MCF 10A (cell line): ENCODE data around the gene SHANK3. TPM values are rescaled to one million over a fixed set of nuclear protein-coding genes. Genes with fewer than 3 reads are reported as not detected.

Experiments
- BruUV-seq: library from RNA; stranded (reverse); fragments of 400-500 nt; replicated peaks from 2 replicates; lab custom pipeline; 2021; lab: Mats Ljungman, UMichigan
- CTCF ChIA-PET: fragments of 300-600 bp; sonication (Branson Sonifier 250); formaldehyde crosslinking; extraction: SDS; loops from one replicate; lab custom pipeline; 2021; ENCODE audit warnings: antibody characterized with exemption, inconsistent platforms; lab: Yijun Ruan, JAX
- POLR2A ChIA-PET: fragments of 300-600, 350-650 bp; sonication (Branson Sonifier 250); formaldehyde crosslinking; extraction: SDS; loops from one replicate; lab custom pipeline; 2020; ENCODE audit warnings: antibody characterized with exemption, inconsistent platforms; lab: Yijun Ruan, JAX
- DNase-seq: peaks from one replicate; pipeline ENCODE4 v3.0.0-alpha.2; 2018; ENCODE audit not compliant: unreplicated experiment
- H3K27ac Mint-ChIP-seq: one replicate; pipeline ENCODE4 v1.8.0; 2022; ENCODE audit warnings: mild to moderate bottlenecking, low read depth, mixed read lengths; ENCODE audit not compliant: unreplicated experiment
- H3K27me3 Mint-ChIP-seq: one replicate; pipeline ENCODE4 v1.8.0; 2022; ENCODE audit warnings: mixed read lengths; ENCODE audit not compliant: insufficient read depth, unreplicated experiment
- H3K36me3 Mint-ChIP-seq: one replicate; pipeline ENCODE4 v1.8.0; 2022; ENCODE audit warnings: mild to moderate bottlenecking, moderate library complexity, mixed read lengths; ENCODE audit not compliant: insufficient read depth, unreplicated experiment
- H3K4me1 Mint-ChIP-seq: one replicate; pipeline ENCODE4 v1.8.0; 2022; ENCODE audit warnings: mixed read lengths; ENCODE audit not compliant: insufficient read depth, unreplicated experiment
- H3K4me3 Mint-ChIP-seq: one replicate; pipeline ENCODE4 v1.8.0; 2022; ENCODE audit warnings: mild to moderate bottlenecking, moderate library complexity, mixed read lengths; ENCODE audit not compliant: unreplicated experiment
- H3K9me3 Mint-ChIP-seq: one replicate; pipeline ENCODE4 v1.8.0; 2022; ENCODE audit warnings: mixed read lengths; ENCODE audit not compliant: unreplicated experiment
- intact Hi-C: fragments of 100-400 bp; cut with micrococcal nuclease; formaldehyde crosslinking; loops from 2 replicates; pipeline ENCODE4 v1.14.1; 2022
- total RNA-seq: library from RNA; stranded (reverse); gene quantifications from 2 replicates; pipeline ENCODE4 v1.2.3, GENCODE V29; 2022
- TF ChIP-seq, protein P1 (sequence below): fragments of 200-600 bp; IDR thresholded peaks from one replicate; pipeline ENCODE4 v1.8.0; 2022; ENCODE audit warnings: antibody characterized with exemption, mild to moderate bottlenecking; ENCODE audit not compliant: unreplicated experiment

Gene SHANK3
- total RNA-seq, 1 experiment from 2014 or later, result 1.2 TPM

DNA sequence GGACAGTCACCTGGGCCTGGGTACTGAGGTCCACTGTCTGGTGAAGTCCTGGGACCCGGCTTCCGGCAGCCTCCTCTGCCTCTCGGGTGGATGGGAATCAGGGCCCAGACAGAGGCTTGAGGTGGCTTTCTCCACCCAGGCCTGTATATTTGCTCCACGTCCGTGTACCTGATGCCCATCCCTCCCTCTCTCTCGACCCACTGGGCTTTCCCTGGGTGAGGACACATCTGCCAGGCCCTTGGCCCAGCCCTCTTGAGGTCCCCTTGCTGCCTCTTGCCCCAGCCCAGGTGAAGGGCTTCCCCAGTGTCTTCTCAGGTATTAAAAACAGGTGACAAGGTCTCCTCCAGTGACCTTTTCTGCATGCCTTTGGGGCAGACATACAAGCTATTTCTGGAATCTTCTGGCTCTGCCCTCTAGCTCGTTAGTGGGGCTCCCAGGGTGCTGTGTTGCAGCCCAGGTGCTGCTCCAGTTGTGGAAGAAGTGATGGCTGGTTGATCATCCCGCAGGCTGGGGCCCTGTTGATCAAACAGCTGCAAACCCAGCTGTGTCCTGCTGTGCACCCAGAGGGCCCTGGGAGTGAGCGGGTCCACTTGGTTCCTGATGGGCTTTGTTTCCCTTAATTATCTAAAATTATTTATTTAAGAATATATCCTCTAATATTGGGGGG, 39.9 kb downstream of the SHANK3 start:
- H3K4me1 Mint-ChIP-seq, result no peaks in the 10 kb centered on the region
- CTCF ChIA-PET, result interaction anchor here (1.5 kb wide), 1 partner anchor 20 kb away, joined by 4 read pairs; no protein-coding TSS in a partner anchor
- DNase-seq, result no peak
- POLR2A ChIA-PET, result no interaction called here
- H3K9me3 Mint-ChIP-seq, result no peaks in the 10 kb centered on the region
- intact Hi-C loops, result no loop called here
- H3K27me3 Mint-ChIP-seq, result no peaks in the 10 kb centered on the region
- TF ChIP-seq, protein P1, sequence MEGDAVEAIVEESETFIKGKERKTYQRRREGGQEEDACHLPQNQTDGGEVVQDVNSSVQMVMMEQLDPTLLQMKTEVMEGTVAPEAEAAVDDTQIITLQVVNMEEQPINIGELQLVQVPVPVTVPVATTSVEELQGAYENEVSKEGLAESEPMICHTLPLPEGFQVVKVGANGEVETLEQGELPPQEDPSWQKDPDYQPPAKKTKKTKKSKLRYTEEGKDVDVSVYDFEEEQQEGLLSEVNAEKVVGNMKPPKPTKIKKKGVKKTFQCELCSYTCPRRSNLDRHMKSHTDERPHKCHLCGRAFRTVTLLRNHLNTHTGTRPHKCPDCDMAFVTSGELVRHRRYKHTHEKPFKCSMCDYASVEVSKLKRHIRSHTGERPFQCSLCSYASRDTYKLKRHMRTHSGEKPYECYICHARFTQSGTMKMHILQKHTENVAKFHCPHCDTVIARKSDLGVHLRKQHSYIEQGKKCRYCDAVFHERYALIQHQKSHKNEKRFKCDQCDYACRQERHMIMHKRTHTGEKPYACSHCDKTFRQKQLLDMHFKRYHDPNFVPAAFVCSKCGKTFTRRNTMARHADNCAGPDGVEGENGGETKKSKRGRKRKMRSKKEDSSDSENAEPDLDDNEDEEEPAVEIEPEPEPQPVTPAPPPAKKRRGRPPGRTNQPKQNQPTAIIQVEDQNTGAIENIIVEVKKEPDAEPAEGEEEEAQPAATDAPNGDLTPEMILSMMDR, result no peak
- H3K4me3 Mint-ChIP-seq, result no peak overlapping the region
- H3K36me3 Mint-ChIP-seq, result no peaks in the 10 kb centered on the region
- H3K27ac Mint-ChIP-seq, result no peak overlapping the region
- no TSS peak for BruUV-seq

DNA sequence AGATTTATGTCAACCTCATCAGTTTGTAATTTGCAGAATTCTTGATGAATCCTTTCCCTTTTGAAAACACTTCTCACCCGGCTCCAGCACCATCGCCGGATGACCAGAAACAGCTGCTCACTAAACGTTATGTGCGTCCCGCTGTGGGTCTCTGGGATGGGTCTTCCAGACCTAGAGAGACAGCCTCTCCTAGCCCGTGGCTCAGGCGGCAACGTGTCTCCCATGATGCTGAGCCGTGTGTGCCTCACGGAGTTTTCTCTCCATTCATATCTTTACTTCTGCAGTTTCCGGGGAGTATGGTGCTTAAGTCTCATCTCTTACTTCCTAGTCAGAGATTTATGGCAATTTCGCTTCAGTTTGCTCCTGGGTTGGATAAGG, 40.4 kb downstream of the SHANK3 start:
- Mint-ChIP-seq H3K36me3 (no peaks in the 10 kb centered on the region), H3K4me3 (no peak overlapping the region), H3K4me1 (no peaks in the 10 kb centered on the region), H3K27me3 (no peaks in the 10 kb centered on the region), H3K9me3 (no peaks in the 10 kb centered on the region), H3K27ac (no peak overlapping the region)
- CTCF ChIA-PET, result interaction anchor here (1.5 kb wide), 1 partner anchor 19 kb away, joined by 4 read pairs; no protein-coding TSS in a partner anchor
- POLR2A ChIA-PET, result no interaction called here
- no peak for DNase-seq
- intact Hi-C loops, result no loop called here
- TF ChIP-seq, protein P1, result no peak
- BruUV-seq, result no TSS peak

DNA sequence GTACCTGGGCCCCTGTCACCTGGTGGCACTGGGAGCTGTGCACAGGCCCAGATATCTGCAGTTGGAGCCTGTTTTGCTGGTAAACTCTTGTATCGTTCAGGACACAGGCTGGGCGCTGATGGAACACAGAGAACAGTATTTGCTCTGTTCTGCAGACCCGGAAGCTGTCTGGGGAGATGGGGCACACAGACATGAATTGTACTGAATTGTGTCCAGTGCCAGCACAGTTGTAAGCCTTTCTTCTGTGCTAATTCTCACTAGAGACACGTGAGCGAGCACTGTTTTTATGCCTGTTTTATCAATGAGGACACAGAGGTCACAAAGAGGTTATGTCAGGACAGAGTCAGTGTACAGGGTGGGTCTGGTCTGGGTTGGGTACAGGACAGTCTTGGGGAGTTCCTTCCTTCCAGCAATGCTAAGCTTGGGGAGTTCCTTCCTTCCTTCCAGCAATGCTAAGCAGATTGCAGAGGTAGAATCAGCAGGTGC, 41.0 kb downstream of the SHANK3 start:
- no peaks in the 10 kb centered on the region for H3K27me3 Mint-ChIP-seq
- no peaks in the 10 kb centered on the region for H3K4me1 Mint-ChIP-seq
- no peak for DNase-seq
- H3K4me3 Mint-ChIP-seq, result no peak overlapping the region
- no peaks in the 10 kb centered on the region for H3K36me3 Mint-ChIP-seq
- no peak overlapping the region for H3K27ac Mint-ChIP-seq
- POLR2A ChIA-PET, result no interaction called here
- intact Hi-C loops, result no loop called here
- TF ChIP-seq, protein P1, result no peak
- CTCF ChIA-PET, result no interaction called here
- BruUV-seq, result no TSS peak
- H3K9me3 Mint-ChIP-seq, result no peaks in the 10 kb centered on the region

DNA sequence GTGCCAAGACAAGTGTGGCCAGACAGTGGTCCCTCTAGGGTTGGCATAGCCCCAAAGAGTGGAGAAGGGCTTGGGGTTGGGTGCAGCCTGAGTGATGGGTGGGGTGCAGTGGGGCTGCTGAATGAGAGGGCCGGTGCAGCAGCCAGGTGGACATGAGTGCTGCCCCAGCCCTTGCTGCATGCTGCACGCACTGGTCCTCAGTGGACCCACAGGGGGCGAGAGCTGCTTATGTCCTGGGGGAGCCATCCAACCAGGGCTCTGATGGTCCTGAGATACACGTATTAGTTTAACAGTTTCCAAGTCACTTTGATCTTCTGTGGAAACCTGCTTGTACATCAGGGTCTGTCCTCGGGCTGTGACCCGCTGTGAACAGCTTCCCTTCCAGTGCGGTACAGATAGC, 41.5 kb downstream of the SHANK3 start:
- TF ChIP-seq, protein P1, result no peak
- no peaks in the 10 kb centered on the region for H3K36me3 Mint-ChIP-seq

More for the DNA sequence above, 41.5 kb downstream of the SHANK3 start:
- BruUV-seq, result no TSS peak
- Mint-ChIP-seq H3K27me3 (no peaks in the 10 kb centered on the region), H3K27ac (no peak overlapping the region), H3K9me3 (no peaks in the 10 kb centered on the region), H3K4me1 (no peaks in the 10 kb centered on the region), H3K4me3 (no peak overlapping the region)
- intact Hi-C loops, result no loop called here
- ChIA-PET CTCF (interaction anchor here (0.8 kb wide), 1 partner anchor 18 kb away, joined by 8 read pairs; no protein-coding TSS in a partner anchor), POLR2A (no interaction called here)
- no peak for DNase-seq
